C4-2B (cell line): Measurements from ENCODE around the gene THRAP3.

Source experiments
- ZFX ChIP-seq: fragments of 450-650 bp; IDR thresholded peaks from 2 replicates; pipeline ENCODE4 v1.6.1; 2017
- TF ChIP-seq, protein P1 (sequence below): fragments of 450-650 bp; conservative IDR thresholded peaks from 2 replicates; pipeline ENCODE4 v1.5.1; 2017; ENCODE audit warnings: mild to moderate bottlenecking

DNA sequence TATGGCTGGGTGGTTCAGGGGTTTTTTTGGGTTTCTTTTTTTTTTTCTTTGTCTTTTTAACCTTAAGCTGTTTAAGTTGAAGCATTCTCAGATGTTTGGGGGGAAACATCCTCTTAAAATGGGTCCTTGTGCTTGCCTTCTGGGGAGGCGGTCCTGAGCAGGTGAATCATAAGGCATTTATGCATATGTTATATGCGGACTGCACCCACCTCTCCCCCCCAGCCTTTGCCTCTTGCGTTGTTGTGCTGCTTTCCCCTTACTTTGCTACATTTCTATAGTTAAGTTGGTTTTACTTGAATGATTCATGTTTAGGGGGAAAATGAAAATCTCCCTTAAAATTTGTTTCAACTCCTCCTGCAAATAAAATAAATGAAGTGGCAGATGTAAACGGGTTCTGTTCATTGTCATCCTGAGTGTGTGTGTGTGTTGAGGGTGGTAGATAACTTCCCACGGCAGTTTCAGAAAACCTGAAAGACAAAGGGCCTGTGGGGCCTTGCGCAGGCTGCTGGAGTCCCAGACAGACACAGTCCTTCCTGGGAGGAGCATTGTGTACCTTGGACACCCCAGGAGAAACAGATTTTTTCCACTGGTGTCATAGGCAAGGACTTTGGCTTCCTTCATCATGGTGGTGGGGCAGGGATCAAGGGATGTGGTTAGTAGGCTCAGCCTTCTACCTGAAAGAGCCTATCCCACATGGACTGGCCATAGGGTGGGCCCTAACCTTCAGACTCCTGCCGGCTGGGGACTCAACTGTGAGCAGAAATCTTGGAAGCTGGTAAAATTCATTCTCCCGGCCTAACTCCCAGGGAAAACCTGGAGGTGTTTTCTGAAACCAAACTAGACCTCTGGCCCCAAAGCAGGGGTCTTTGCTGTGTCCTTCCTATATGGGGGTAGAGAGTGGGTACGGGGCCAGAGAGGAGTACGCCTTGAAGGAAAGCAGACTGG lies 81.0 kb downstream of the THRAP3 start:
- TF ChIP-seq, protein P1, sequence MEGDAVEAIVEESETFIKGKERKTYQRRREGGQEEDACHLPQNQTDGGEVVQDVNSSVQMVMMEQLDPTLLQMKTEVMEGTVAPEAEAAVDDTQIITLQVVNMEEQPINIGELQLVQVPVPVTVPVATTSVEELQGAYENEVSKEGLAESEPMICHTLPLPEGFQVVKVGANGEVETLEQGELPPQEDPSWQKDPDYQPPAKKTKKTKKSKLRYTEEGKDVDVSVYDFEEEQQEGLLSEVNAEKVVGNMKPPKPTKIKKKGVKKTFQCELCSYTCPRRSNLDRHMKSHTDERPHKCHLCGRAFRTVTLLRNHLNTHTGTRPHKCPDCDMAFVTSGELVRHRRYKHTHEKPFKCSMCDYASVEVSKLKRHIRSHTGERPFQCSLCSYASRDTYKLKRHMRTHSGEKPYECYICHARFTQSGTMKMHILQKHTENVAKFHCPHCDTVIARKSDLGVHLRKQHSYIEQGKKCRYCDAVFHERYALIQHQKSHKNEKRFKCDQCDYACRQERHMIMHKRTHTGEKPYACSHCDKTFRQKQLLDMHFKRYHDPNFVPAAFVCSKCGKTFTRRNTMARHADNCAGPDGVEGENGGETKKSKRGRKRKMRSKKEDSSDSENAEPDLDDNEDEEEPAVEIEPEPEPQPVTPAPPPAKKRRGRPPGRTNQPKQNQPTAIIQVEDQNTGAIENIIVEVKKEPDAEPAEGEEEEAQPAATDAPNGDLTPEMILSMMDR, result no peak
- TF ChIP-seq ZFX, result no peak
